Prostate gland (tissue), 2 donors: ENCODE measurements around the gene IFNGR1. TPM values are rescaled to one million over a fixed set of nuclear protein-coding genes. Genes with fewer than 3 reads are reported as not detected.

ENCODE experiments used
- DNase-seq: peaks from one replicate; pipeline ENCODE4 v3.0.0-alpha.2; 2019; ENCODE audit warnings: low spot score
- H3K27ac ChIP-seq, 2 donors: fragments of 200-600 bp; sonication (generic); 2 replicates each; pipeline ENCODE4 v1.5.1; 2017 to 2019
- H3K27me3 ChIP-seq: fragments of 200-600 bp; sonication (generic); replicated peaks from 2 replicates; pipeline ENCODE4 v1.5.1; 2019; ENCODE audit not compliant: insufficient read depth
- H3K36me3 ChIP-seq, 2 donors: fragments of 200-600 bp; sonication (generic); 1 replicate in 1 of 2; 2 replicates in 1 of 2; pipeline versions ENCODE4 v1.5.1 to v1.8.1; 2017 to 2019
- H3K4me1 ChIP-seq: fragments of 200-600 bp; sonication (generic); replicated peaks from 2 replicates; pipeline ENCODE4 v1.5.1; 2019
- H3K4me3 ChIP-seq, 2 donors: fragments of 200-600 bp; sonication (generic); 2 replicates each; pipeline ENCODE4 v1.5.1; 2017 to 2019
- H3K9me3 ChIP-seq: fragments of 200-600 bp; sonication (generic); 2 replicates; pipeline ENCODE4 v1.5.1; 2017
- CTCF ChIP-seq, 4 experiments: fragments of 200-600 bp in 2 of 4; fragments of 450-650 bp in 2 of 4; sonication (generic) in 2 of 4; IDR thresholded peaks; 1 replicate in 3 of 4; 2 replicates in 1 of 4; pipeline ENCODE4 v1.5.1; 2016 to 2019; ENCODE audit warnings: antibody characterized with exemption in 4 of 4, mild to moderate bottlenecking in 2 of 4, moderate library complexity in 2 of 4
- POLR2A ChIP-seq: fragments of 450-650 bp; IDR thresholded peaks from one replicate; pipeline ENCODE4 v1.6.1; 2016; ENCODE audit warnings: antibody characterized with exemption, mild to moderate bottlenecking
- POLR2AphosphoS5 ChIP-seq: sonication (generic); formaldehyde crosslinking; IDR thresholded peaks from one replicate; pipeline ENCODE4 v1.6.1; 2017; ENCODE audit warnings: antibody characterized with exemption
- WGBS: methylation state at CpG from one replicate; pipeline ENCODE4 v1.1.5; 2018; 5-methylcytosine and 5-hydroxymethylcytosine counted together
- intact Hi-C: fragments of 100-400 bp; cut with DNase I; formaldehyde crosslinking; loops from one replicate; pipeline ENCODE4 v1.14.2; 2022
- total RNA-seq, 2 donors: library from RNA; depleted of rRNA; stranded (reverse); fragments of >200 nt; gene quantifications; one replicate each; pipeline ENCODE4 v1.1.0, GENCODE V29; 2016

The IFNGR1 gene
- total RNA-seq, 2 donors from 2014 or later, result 65.3 to 93.7 TPM

GRCh38 chr6:137231895-137232294 is 12.7 kb upstream of the IFNGR1 start:
- no peak overlapping the region for H3K4me3 ChIP-seq
- peaks cover 3% of the 10 kb centered on the region for H3K4me1 ChIP-seq
- H3K27ac ChIP-seq, result no peak overlapping the region
- H3K9me3 ChIP-seq, result no peaks in the 10 kb centered on the region
- TF ChIP-seq CTCF (IDR thresholded peaks at IDR 0.05) (no peak), POLR2AphosphoS5 (no peak), POLR2A (no peak)
- no peak for DNase-seq
- H3K27me3 ChIP-seq, result no peaks in the 10 kb centered on the region
- intact Hi-C loops, result no loop called here
- H3K36me3 ChIP-seq, result no peaks in the 10 kb centered on the region
- WGBS, result 86% methylated on average over 4 of the region's 4 CpGs

DNA sequence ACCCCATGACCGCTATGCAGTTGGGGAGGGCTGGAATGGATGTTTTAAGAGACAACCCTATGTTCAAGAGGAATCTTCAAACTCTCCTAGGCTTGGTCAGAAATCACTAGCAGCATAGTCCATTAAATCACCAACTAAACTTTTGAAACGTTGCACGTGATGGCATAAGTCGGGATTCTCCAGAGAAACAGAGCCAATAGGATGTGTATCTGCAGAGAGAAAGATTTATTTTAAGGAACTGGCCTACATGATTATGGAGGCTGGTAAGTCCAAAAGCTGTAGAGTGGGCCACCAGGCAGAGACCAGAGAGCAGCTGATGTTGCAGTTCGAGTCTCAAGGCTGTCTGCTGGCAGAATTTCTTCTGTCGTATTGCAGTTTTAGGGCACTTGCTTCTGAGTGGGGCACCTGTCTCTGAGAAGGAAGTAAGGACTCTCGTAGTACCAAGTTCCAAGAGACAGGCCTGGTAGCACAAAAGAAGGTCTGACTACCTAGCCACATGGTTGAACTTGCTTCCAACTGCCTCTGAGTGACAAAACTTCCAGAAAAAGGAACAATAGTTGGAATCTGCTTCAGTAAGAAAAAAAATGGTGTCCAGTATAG is 11.9 kb upstream of the IFNGR1 start:
- no peaks in the 10 kb centered on the region for H3K4me1 ChIP-seq
- no peak overlapping the region for H3K4me3 ChIP-seq
- no peak overlapping the region for H3K27ac ChIP-seq
- WGBS, result 94% methylated on average over 7 of the region's 7 CpGs
- no peaks in the 10 kb centered on the region for H3K27me3 ChIP-seq
- no peak for DNase-seq
- no peak for TF ChIP-seq POLR2A
- TF ChIP-seq POLR2AphosphoS5, result no peak
- TF ChIP-seq CTCF (IDR thresholded peaks at IDR 0.05), result no peak
- intact Hi-C loops, result no loop called here
- H3K9me3 ChIP-seq, result no peaks in the 10 kb centered on the region
- no peaks in the 10 kb centered on the region for H3K36me3 ChIP-seq

DNA sequence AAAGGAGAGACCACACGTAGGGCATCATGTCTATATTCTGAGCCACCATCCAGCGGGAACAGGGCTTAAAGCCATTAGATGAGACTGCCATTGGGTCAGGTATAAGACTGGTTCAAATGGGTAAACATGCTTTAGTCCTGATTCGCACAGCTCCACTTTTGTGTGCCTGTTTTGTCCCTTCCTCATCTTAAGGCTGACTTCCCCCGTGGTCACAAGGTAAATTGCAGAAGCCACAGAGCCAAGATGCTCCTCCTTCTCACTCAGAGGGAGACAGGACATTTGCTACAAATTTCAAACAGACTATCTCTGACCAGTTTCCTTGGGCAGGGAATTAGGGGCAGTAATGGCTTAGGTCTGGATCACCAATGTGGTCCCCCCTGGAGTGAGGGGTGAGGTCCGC is 11.4 kb upstream of the IFNGR1 start:
- TF ChIP-seq CTCF (IDR thresholded peaks at IDR 0.05) (no peak), POLR2A (no peak), POLR2AphosphoS5 (no peak)
- no peaks in the 10 kb centered on the region for H3K9me3 ChIP-seq
- WGBS, result 88% methylated on average over 5 of the region's 5 CpGs

DNA sequence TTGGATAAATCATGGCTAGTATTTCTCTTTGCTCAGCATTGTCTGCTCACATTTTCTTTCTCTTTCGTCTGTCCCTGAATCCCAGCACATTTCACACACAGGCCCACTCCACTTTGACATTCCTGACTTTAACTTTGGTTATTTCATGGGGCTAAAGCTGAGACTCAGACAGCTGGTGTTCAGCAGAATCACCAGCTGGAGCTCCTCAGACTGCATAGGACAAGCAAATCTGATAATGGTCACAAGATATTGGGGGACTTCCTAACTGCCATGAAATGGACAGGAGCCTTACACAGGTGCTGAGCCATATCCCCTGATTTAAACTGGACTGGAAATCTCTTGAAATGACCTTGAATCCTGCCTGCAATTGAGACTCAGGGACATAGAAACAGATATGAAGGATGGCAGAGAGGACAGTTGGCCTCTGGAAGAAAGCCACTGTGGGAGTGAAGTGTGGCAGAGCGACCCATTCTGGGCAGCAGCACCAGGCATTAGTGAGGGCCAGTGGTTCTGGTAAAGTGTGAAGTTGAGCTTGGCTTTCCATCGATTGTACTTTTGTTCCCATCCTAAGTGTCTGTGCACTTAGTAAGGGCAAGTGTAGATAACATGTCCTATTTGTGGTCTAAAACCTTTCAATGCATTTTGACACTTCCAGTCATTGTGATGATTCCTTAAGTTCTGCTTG is 10.0 kb upstream of the IFNGR1 start:
- 80% methylated on average over 3 of the region's 3 CpGs for WGBS
- Histone ChIP-seq H3K36me3 (no peaks in the 10 kb centered on the region), H3K9me3 (no peaks in the 10 kb centered on the region), H3K27ac (no peak overlapping the region), H3K4me1 (no peaks in the 10 kb centered on the region), H3K4me3 (no peak overlapping the region), H3K27me3 (no peaks in the 10 kb centered on the region)
- intact Hi-C loops, result no loop called here
- no peak for TF ChIP-seq CTCF (IDR thresholded peaks at IDR 0.05)
- TF ChIP-seq POLR2A, result no peak
- no peak for TF ChIP-seq POLR2AphosphoS5
- DNase-seq, result no peak

More for the DNA sequence above, 11.4 kb upstream of the IFNGR1 start:
- Histone ChIP-seq H3K27ac (no peak overlapping the region), H3K27me3 (no peaks in the 10 kb centered on the region), H3K4me1 (no peaks in the 10 kb centered on the region), H3K4me3 (no peak overlapping the region), H3K36me3 (no peaks in the 10 kb centered on the region)
- intact Hi-C loops, result no loop called here
- no peak for DNase-seq

DNA sequence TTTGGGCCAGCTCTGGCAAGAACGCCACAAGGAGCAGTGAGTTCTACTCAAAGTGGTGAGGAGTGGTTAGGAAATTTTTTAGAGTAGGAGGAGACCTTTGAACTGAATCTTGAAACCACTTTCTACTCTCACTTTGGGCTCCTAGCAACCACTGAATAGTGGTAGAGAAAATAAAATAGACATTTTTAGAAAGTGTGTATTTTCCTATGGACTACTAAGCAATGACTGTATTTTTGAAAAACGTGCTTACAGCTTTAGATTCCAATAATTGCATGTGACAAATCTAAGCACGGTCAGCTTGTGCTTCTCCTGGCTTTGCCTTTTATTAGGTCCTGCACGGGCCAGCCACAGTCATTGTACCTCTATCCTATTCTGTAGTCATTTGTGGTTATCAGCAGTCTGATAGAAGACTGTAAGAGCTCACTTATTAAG is 8.7 kb upstream of the IFNGR1 start:
- Histone ChIP-seq H3K27ac (no peak overlapping the region), H3K4me3 (no peak overlapping the region), H3K9me3 (no peaks in the 10 kb centered on the region), H3K27me3 (no peaks in the 10 kb centered on the region), H3K36me3 (no peaks in the 10 kb centered on the region), H3K4me1 (peaks cover 5% of the 10 kb centered on the region)
- intact Hi-C loops, result no loop called here
- TF ChIP-seq POLR2AphosphoS5 (no peak), POLR2A (no peak), CTCF (IDR thresholded peaks at IDR 0.05) (no peak)
- WGBS, result 50% methylated on average over 4 of the region's 4 CpGs
- no peak for DNase-seq
